ENCODE measurements around the gene GRM5.
"Not testable (repeated sequence)": the region's sequence is repeated elsewhere in the genome, so short reads cannot be mapped to it uniquely, and the experiment has no call there.

GRM5 gene

GRCh38 chr11:88535266-88535665 is 530.5 kb downstream of the GRM5 start:
- no peak for DNase-seq

- DNase-seq: not testable (repeated sequence)
Measured at GRCh38 chr11:88534706-88535105, 531.1 kb downstream of the GRM5 start.

- no peak for DNase-seq
Measured at GRCh38 chr11:88534185-88534584, 531.6 kb downstream of the GRM5 start.

- DNase-seq: no peak
Measured at GRCh38 chr11:88533001-88533400, 532.8 kb downstream of the GRM5 start.

GRCh38 chr11:88531831-88532230 is 534.0 kb downstream of the GRM5 start:
- no peak for DNase-seq

GRCh38 chr11:88529426-88529825 is 536.4 kb downstream of the GRM5 start:
- no peak for DNase-seq

- DNase-seq: no peak
Measured at GRCh38 chr11:88523386-88524071, 542.3 kb downstream of the GRM5 start.

GRCh38 chr11:88522624-88523385 is 543.0 kb downstream of the GRM5 start:
- no peak for DNase-seq

- DNase-seq: no peak
Measured at GRCh38 chr11:88521799-88522201, 544.0 kb downstream of the GRM5 start.

- DNase-seq: no peak
Measured at GRCh38 chr11:88521399-88521798, 544.4 kb downstream of the GRM5 start.

- DNase-seq: no peak
Measured at GRCh38 chr11:88520391-88520790, 545.4 kb downstream of the GRM5 start.

- no peak for DNase-seq
Measured at GRCh38 chr11:88515002-88515401, 550.8 kb downstream of the GRM5 start.

- DNase-seq: no peak
Measured at GRCh38 chr11:88511006-88511405, 554.8 kb downstream of the GRM5 start.

- DNase-seq: no peak
Measured at GRCh38 chr11:88508759-88509581, 556.8 kb downstream of the GRM5 start.

GRCh38 chr11:88508418-88508758 is 557.4 kb downstream of the GRM5 start:
- no peak for DNase-seq

GRCh38 chr11:88507771-88508417 is 557.9 kb downstream of the GRM5 start:
- no peak for DNase-seq

- no peak for DNase-seq
Measured at GRCh38 chr11:88501541-88501940, 564.2 kb downstream of the GRM5 start.

GRCh38 chr11:88495836-88496235 is 569.9 kb downstream of the GRM5 start:
- no peak for DNase-seq

GRCh38 chr11:88494848-88495247 is 570.9 kb downstream of the GRM5 start:
- no peak for DNase-seq

- no peak for DNase-seq
Measured at GRCh38 chr11:88491674-88492073, 574.1 kb downstream of the GRM5 start.

GRCh38 chr11:88489030-88489429 is 576.8 kb downstream of the GRM5 start:
- no peak for DNase-seq

GRCh38 chr11:88487646-88488045 is 578.1 kb downstream of the GRM5 start:
- DNase-seq: no peak
